ENCODE results near the gene GAL3ST1. TPM values are rescaled to one million over a fixed set of nuclear protein-coding genes. Genes with fewer than 3 reads are reported as not detected.
"Not testable (repeated sequence)": the region's sequence is repeated elsewhere in the genome, so short reads cannot be mapped to it uniquely, and the experiment has no call there.

The GAL3ST1 gene
- total RNA-seq, 1 donor from 2014 or later, result not detected

DNA sequence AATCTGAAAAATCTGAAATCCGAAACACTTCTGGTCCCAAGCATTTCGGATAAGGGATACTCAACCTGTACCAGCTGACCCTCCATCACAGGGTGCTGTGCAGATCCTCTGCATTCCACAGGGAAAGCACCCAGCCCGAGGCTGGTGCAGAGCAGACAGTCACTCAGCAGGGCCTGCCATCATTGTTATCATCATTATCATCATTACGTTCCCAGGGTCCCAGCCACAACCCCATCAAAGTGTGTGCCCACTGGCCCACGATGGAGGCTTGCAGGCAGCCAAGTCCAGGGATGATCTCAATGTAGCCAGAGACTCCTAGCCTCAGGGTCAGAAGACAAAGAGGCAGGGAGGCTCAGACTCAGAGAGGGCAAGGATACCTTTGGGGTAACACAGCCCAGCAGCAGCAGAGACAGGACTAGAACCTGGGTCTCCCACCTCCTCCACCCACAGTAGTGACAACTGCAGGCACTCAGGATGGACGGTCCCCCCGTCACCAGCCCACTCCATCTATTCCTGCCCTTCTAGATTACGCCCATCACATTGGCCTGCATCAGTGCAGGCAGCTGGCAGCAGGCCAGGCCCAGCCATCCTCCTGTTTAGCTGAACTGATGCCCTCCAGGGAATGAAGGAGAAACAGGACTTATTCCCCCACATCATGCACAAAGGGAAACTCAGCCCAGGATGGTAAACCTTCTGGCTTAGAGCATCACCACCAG is 10.3 kb downstream of the GAL3ST1 start:
- ATAC-seq, result no peak

DNA sequence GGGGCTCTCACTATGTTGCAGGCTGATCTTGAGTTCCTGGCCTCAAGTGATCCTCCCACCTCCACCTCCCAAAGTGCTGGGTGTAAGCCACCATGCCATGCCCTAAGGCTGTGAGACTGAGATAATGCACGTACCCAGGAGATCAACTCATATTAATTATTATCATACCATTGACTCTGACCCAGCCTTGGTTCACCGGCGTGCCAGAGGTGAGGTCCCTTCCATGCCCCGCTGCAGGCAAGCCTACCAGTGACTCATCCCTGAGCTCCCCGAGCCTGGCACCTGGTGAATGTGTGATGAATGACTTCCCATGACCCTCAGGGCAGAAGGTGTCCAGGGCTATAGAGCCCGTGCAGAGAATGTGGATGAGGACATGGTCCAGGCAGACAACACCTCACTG is 12.1 kb downstream of the GAL3ST1 start:
- ATAC-seq, result peak; percentile 76

- no peak for ATAC-seq
Measured at GRCh38 chr22:30561402-30562189, 12.9 kb downstream of the GAL3ST1 start.

DNA sequence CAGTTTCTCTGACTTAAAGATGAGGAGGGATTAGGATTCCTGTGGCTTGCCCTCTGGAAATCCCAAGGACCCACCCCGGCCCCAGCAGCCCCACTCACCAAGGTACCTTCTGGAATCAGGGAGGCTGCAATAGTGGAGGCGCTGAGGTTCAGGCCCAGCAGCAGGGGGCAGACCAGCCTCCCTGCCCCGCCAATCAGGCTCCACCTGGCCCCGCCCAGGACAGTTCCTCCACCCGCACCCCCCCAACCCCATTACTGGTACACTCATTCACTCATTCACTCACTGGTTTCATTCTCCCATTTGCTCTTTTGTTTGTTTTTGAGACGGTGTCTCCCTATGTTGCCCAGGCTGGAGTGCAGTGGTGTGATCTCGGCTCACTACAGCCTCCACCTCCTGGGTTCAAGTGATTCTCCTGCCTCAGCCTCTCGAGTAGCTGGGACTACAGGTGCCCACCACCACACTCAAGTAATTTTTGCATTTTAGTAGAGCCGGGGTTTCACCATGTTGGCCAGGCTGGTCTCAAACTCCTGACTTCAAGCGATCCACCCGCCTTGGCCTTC is 13.7 kb downstream of the GAL3ST1 start:
- ATAC-seq, result not testable (repeated sequence)

GRCh38 chr22:30559889-30560288 is 14.6 kb downstream of the GAL3ST1 start:
- no peak for ATAC-seq

DNA sequence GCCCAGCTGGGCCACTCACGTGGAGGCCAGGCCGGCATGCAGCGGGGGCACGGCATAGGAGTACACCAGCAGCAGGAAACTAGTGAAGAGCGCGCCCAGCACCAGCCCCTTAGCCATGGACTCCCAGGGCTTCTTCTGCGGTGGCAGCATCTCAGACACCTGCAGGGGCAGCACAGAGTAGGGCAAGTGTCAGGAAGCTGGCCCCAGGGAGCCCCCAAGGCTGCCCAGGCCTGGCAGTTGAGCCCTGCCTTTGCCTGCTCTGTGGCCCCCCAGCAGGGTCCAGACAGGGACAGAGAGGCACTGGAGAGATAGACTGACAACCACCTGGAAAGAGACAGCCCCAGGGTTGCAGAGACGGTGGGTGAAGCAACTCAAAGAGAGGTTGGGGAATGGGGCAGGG is 17.2 kb downstream of the GAL3ST1 start:
- no peak for ATAC-seq

- ATAC-seq, result no peak
Measured at GRCh38 chr22:30556388-30556787, 18.1 kb downstream of the GAL3ST1 start.

DNA sequence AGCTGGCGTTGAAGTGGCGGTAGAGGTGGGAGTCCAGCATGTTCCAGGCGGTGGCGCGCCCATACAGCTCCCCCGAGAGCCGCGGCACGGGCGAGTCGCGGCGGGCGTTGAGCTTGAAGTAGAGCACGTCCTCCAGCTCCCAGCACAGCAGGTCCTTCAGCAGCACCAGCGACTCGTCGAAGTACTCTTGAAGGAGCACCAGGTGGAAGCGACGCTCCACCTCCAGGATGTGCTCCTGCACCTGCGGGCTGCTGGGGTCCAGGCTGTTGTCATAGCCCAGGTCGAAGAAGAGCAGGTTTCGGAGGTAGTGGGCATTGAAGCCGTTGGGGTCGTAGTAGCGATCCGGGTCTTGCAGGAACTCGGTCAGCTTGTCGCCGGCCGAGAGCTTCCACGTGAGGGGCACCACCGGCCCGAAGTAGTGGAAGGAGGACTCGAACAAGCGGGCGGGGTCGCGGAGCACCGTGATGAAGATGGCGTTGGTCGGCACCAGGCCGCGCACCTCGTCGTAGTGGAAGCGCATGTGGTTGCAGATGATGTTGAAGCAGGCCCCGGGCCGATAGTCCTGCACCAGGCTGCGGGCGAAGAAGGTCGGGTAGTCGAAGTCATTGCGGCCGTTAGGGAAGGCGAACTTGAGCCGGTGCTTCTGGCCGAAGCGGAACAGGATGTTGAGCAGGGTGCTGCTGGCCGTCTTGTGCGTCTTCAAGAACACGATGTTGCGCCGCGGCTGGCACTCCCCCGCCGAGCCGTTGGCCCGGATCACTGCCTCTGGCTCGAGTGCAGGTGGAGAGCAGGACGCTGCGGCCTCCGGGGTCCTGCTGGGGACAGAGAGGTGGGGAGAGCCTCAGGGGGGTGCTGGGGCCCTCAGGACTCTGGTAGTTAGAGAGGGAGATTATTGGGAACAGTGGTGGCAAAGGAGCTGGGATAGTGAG is 18.9 kb downstream of the GAL3ST1 start:
- ATAC-seq, result no peak

- ATAC-seq, result no peak
Measured at GRCh38 chr22:30553971-30554370, 20.5 kb downstream of the GAL3ST1 start.

GRCh38 chr22:30552719-30553118 is 21.7 kb downstream of the GAL3ST1 start:
- ATAC-seq, result no peak

- ATAC-seq, result not testable (repeated sequence)
Measured at GRCh38 chr22:30551813-30552212, 22.7 kb downstream of the GAL3ST1 start.

DNA sequence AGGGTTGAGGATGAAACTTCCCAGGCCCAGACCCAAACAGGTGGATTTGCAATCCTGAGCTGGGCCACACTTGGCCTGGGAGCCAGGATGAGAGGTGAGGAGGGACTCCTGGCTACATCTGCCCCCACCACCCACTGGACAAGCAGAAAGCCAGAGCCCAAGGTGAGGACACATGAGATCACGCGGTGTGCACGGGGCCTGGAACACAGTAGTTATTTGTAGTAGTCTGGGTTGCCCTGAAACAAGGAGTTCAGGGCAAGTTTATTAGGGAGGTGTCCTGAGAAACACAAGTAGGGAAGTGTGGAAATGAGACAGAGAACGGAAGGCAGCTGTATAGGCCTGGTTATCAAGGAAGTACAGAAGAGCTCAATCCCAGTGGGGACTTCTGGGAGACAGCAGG is 27.3 kb downstream of the GAL3ST1 start:
- ATAC-seq, result no peak

DNA sequence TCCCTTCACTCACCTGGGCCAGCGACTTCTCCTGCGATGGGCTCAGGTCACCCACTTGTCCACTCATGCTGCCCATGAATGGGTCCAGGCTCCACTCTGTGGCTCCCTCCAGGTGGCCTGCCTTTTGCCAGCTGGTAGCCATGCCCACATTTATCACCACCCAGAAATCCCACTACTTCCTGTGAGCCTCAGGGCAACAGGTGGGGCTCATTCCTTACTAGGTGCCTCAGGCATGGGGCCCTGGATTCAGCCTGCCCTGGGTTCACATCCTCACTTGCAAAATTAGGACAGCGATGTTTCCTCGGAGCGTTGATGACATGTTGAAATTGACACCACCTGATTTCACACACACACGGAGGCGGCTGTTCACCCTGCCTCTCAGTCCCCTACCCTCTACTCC is 27.8 kb downstream of the GAL3ST1 start, which contains the start of gene SEC14L6:
Gene SEC14L6 (minus strand): TSS at position 126 of the 400 bp plus-strand sequence. CDS start 59 bp downstream, at position 67.
- ATAC-seq, result no peak

DNA sequence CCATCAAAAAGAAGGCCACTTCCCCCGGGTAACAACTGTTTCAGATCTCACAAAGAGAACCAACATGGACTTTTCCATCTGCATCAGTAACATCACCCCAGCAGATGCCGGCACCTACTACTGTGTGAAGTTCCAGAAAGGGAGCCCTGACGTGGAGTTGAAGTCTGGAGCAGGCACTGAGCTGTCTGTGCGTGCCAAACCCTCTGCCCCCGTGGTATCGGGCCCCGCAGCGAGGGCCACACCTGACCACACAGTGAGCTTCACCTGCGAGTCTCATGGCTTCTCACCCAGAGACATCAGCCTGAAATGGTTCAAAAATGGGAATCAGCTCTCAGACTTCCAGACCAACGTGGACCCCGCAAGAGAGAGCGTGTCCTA is 31.7 kb downstream of the GAL3ST1 start:
- ATAC-seq, result no peak

DNA sequence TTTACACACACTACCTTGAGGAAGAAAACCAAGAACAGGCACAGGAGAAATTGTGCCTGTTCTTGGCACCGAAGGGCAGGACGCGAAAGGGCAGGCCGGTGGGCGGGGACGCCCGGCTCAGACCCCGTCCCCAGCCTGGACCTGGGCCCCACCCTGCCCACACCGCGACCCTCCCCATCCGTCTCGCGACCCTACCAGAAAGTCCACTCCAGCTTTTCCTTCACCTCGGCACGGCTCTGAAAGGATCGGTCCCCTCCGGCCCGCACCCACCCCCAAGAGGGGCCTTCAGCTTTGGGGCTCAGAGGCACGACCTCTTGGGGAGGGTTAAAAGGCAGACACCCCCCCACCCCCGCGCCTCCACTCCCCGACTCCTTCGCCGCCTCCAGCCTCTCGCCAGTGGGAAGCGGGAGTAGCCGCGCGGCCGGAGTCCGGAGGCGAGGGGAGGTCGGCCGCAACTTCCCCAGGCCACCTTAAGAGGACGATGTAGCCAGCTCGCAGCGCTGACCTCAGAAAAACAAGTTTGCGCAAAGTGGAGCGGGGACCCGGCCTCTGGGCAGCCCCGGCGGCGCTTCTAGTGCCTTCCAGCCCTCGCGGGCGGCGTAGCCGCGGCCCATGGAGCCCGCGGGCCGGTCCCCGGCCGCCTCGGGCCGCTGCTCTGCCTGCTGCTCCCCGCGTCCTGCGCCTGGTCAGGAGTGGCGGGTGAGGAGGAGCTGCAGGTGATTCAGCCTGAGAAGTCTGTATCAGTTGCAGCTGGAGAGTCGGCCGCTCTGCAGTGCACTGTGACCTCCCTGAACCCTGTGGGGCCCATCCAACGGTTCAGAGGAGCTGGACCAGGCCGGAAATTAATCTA is 32.3 kb downstream of the GAL3ST1 start:
- peak; percentile 31 for ATAC-seq

- not testable (repeated sequence) for ATAC-seq
Measured at GRCh38 chr22:30541511-30541910, 33.0 kb downstream of the GAL3ST1 start.

GRCh38 chr22:30539368-30539767 is 35.1 kb downstream of the GAL3ST1 start:
- no peak for ATAC-seq

DNA sequence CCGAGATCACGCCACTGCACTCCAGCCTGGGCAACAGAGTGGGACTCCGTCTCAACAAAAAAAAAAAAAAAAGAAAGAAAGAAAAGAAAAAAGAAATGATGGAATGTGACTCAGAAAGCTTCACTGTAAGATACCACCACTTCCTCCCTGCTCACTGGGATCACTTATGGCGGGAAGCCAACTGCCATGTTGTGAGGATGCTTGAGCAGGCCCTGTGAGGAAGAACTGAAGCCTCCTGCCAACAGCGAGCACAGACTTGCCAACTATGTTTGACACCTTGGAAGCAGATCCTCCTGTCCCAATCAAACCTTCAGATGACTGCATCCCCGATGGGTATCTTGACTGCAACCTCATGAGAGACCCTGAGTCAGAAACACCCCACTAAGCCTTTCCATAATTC is 36.2 kb downstream of the GAL3ST1 start:
- ATAC-seq, result no peak

DNA sequence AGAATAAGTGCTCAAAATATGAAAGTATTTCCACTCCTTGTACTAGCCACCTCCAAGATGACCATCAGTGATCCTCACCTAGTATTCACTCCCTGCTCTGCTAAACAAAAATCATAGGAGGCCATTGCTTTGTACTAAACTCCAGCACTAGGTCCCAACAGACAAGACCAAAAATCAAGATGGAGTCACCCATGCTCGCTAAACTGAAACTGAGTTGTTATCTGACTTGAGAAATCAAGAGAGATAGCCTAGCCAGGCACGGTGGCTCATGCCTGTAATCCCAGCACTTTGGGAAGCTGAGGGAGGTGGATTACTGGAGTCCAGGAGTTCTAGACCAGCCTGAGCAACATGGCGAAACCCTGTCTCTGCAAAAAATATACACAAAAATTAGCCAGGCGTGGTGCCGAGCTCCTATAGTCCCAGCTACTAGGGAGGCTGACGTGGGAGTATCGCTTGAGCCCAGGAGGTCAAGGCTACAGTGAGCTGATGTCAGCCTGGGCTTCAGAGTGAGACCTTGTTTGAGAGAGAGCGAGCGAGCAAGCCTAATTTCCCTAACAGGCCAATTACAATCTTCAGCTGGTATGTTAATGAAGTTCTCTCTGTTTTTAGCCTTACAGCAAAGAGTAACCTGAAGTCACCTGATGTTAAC is 37.3 kb downstream of the GAL3ST1 start:
- ATAC-seq, result no peak

DNA sequence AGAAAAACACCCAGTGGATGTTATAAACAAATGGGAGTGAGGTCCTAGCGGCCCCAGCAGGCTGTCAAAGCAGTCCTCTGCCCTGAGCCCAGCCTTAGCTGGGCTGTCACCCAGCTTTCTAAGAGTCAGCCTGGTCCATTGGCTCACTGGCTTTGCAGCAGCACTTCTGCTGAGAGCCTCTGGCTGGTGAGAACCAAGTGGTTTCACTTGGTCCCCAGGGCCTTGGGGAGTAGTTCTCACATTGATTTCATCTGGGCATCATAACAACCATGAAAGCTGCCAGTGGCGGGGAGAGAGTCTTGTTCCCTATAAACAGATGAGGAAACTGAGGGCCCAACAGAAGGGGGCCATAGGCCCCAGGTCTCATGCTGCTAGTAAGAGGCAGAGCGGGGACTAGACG is 39.3 kb downstream of the GAL3ST1 start:
- ATAC-seq, result no peak

All from esophagus mucosa (tissue), 1 donor.